ENCODE results near the gene LYPD3.

Gene LYPD3

DNA sequence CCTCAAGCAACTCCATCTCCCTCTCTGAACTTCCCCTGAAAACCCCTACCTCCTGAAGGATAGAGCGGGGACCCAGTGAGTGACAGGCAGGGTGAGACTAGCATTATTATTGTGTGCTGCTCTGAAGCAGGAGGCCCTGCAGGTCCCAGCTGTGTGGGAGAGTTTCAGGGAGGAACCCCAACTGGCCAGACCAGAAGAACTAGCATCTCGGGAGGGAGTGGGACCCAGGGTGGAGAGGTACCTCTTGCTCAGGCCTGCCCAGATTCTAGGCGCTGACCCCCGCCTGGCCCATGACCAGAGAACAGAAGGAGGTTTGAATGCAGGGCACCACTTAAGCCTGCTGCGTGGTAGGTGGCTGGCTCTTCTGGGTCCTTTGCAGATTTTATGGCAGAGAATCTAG lies 5.7 kb upstream of the LYPD3 start:
- H3K9me3 ChIP-seq (ENCODE audit: low read length) = no peaks in the 10 kb centered on the region
- no peaks in the 10 kb centered on the region for H3K36me3 ChIP-seq (ENCODE audit: insufficient read depth, low read length)
- H3K4me3 ChIP-seq (ENCODE audit: low read depth, low read length, poor library complexity, severe bottlenecking) = no peak overlapping the region
- H3F3A ChIP-seq (ENCODE audit: insufficient read depth, low read length) = no peaks in the 10 kb centered on the region
- H2AFZ ChIP-seq (ENCODE audit: low read length) = no peak overlapping the region
- no peaks in the 10 kb centered on the region for H3K9me2 ChIP-seq (ENCODE audit: low read depth, low read length)
- no peak overlapping the region for H3K9ac ChIP-seq (ENCODE audit: low read length)
- H3K27ac ChIP-seq (ENCODE audit: low read depth, low read length, poor library complexity, severe bottlenecking) = no peak overlapping the region
- no peaks in the 10 kb centered on the region for H4K20me1 ChIP-seq (ENCODE audit: insufficient read depth, low read length)
- no peaks in the 10 kb centered on the region for H3K27me3 ChIP-seq (ENCODE audit: insufficient read depth, low read length)
- peaks cover 3% of the 10 kb centered on the region for H3K4me1 ChIP-seq (ENCODE audit: insufficient read depth, low read length, severe bottlenecking)
- no peaks in the 10 kb centered on the region for H3K79me2 ChIP-seq (ENCODE audit: insufficient read depth, low read length)
- TF ChIP-seq, protein P1, sequence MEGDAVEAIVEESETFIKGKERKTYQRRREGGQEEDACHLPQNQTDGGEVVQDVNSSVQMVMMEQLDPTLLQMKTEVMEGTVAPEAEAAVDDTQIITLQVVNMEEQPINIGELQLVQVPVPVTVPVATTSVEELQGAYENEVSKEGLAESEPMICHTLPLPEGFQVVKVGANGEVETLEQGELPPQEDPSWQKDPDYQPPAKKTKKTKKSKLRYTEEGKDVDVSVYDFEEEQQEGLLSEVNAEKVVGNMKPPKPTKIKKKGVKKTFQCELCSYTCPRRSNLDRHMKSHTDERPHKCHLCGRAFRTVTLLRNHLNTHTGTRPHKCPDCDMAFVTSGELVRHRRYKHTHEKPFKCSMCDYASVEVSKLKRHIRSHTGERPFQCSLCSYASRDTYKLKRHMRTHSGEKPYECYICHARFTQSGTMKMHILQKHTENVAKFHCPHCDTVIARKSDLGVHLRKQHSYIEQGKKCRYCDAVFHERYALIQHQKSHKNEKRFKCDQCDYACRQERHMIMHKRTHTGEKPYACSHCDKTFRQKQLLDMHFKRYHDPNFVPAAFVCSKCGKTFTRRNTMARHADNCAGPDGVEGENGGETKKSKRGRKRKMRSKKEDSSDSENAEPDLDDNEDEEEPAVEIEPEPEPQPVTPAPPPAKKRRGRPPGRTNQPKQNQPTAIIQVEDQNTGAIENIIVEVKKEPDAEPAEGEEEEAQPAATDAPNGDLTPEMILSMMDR (IDR thresholded peaks at IDR 0.05; ENCODE audit: low read length) = no peak
- TF ChIP-seq EZH2 (IDR thresholded peaks at IDR 0.05; ENCODE audit: borderline replicate concordance, low read length) = no peak
- no peak overlapping the region for H3K4me2 ChIP-seq (ENCODE audit: low read length)

DNA sequence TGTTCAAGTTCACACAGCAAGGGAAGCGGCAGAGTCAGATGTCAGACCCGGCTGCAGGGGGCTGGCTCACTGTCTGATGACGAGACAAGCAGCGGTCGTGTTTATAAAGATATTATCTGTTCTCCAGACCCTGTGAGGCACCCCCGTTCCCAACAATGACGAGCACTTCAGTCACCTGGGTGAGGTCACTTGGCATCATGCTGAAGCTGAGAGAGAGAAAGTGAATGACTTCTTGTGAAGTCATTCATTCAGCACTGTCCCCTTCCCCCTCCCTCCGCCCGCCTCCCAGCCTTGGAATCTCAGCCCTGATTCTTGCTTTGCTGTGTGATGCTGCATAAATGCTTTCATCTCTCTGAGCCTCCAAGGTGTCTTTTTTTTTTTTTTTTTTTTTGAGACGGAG lies 4.9 kb upstream of the LYPD3 start:
- Histone ChIP-seq H3K4me1 (ENCODE audit: insufficient read depth, low read length, severe bottlenecking) (peaks cover 3% of the 10 kb centered on the region), H3F3A (ENCODE audit: insufficient read depth, low read length) (no peaks in the 10 kb centered on the region), H3K79me2 (ENCODE audit: insufficient read depth, low read length) (no peaks in the 10 kb centered on the region), H3K4me2 (ENCODE audit: low read length) (no peak overlapping the region), H3K27ac (ENCODE audit: low read depth, low read length, poor library complexity, severe bottlenecking) (no peak overlapping the region), H3K36me3 (ENCODE audit: insufficient read depth, low read length) (no peaks in the 10 kb centered on the region), H3K9ac (ENCODE audit: low read length) (no peak overlapping the region), H3K9me2 (ENCODE audit: low read depth, low read length) (no peaks in the 10 kb centered on the region), H4K20me1 (ENCODE audit: insufficient read depth, low read length) (no peaks in the 10 kb centered on the region), H2AFZ (ENCODE audit: low read length) (no peak overlapping the region), H3K4me3 (ENCODE audit: low read depth, low read length, poor library complexity, severe bottlenecking) (no peak overlapping the region), H3K27me3 (ENCODE audit: insufficient read depth, low read length) (no peaks in the 10 kb centered on the region), H3K9me3 (ENCODE audit: low read length) (no peaks in the 10 kb centered on the region)
- TF ChIP-seq, protein P1 (IDR thresholded peaks at IDR 0.05; ENCODE audit: low read length) = no peak
- TF ChIP-seq EZH2 (IDR thresholded peaks at IDR 0.05; ENCODE audit: borderline replicate concordance, low read length) = no peak

DNA sequence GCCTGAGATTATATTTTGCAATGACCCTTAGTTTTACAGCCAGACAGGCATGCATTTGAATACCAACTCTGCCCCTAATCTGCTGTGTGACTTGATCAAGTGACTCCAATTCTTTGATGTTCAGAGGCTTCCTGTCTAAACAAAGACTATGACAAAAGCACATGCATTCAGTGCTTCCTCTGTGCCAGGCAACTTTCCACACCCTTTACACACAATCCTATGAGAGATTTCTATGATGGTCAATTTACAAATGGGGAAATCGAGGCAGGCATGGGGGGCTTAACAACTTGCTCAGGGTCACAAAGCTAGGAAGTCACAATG lies 3.7 kb upstream of the LYPD3 start:
- no peaks in the 10 kb centered on the region for H3K9me2 ChIP-seq (ENCODE audit: low read depth, low read length)
- no peak overlapping the region for H3K4me3 ChIP-seq (ENCODE audit: low read depth, low read length, poor library complexity, severe bottlenecking)
- TF ChIP-seq, protein P1 (IDR thresholded peaks at IDR 0.05; ENCODE audit: low read length) = no peak
- no peak for TF ChIP-seq EZH2 (IDR thresholded peaks at IDR 0.05; ENCODE audit: borderline replicate concordance, low read length)
- H4K20me1 ChIP-seq (ENCODE audit: insufficient read depth, low read length) = no peaks in the 10 kb centered on the region
- H3K27me3 ChIP-seq (ENCODE audit: insufficient read depth, low read length) = no peaks in the 10 kb centered on the region
- no peaks in the 10 kb centered on the region for H3K36me3 ChIP-seq (ENCODE audit: insufficient read depth, low read length)
- no peak overlapping the region for H2AFZ ChIP-seq (ENCODE audit: low read length)
- H3K4me1 ChIP-seq (ENCODE audit: insufficient read depth, low read length, severe bottlenecking) = peaks cover 7% of the 10 kb centered on the region
- H3K79me2 ChIP-seq (ENCODE audit: insufficient read depth, low read length) = no peaks in the 10 kb centered on the region
- H3K4me2 ChIP-seq (ENCODE audit: low read length) = no peak overlapping the region
- H3K9ac ChIP-seq (ENCODE audit: low read length) = no peak overlapping the region
- no peak overlapping the region for H3K27ac ChIP-seq (ENCODE audit: low read depth, low read length, poor library complexity, severe bottlenecking)
- H3F3A ChIP-seq (ENCODE audit: insufficient read depth, low read length) = no peaks in the 10 kb centered on the region
- H3K9me3 ChIP-seq (ENCODE audit: low read length) = no peaks in the 10 kb centered on the region

Data from OCI-LY1 (cell line).